ENCODE measurements around the gene AGBL5. TPM values are rescaled to one million over a fixed set of nuclear protein-coding genes. Genes with fewer than 3 reads are reported as not detected.

Gene AGBL5
- total and polyA plus RNA-seq, 9 of the 15 experiments (the other 6 are each of a cell fraction or from before 2014, with no cell fraction given) = 3.3 to 52.7 (median 26.2) TPM

- TF ChIP-seq, protein P1, sequence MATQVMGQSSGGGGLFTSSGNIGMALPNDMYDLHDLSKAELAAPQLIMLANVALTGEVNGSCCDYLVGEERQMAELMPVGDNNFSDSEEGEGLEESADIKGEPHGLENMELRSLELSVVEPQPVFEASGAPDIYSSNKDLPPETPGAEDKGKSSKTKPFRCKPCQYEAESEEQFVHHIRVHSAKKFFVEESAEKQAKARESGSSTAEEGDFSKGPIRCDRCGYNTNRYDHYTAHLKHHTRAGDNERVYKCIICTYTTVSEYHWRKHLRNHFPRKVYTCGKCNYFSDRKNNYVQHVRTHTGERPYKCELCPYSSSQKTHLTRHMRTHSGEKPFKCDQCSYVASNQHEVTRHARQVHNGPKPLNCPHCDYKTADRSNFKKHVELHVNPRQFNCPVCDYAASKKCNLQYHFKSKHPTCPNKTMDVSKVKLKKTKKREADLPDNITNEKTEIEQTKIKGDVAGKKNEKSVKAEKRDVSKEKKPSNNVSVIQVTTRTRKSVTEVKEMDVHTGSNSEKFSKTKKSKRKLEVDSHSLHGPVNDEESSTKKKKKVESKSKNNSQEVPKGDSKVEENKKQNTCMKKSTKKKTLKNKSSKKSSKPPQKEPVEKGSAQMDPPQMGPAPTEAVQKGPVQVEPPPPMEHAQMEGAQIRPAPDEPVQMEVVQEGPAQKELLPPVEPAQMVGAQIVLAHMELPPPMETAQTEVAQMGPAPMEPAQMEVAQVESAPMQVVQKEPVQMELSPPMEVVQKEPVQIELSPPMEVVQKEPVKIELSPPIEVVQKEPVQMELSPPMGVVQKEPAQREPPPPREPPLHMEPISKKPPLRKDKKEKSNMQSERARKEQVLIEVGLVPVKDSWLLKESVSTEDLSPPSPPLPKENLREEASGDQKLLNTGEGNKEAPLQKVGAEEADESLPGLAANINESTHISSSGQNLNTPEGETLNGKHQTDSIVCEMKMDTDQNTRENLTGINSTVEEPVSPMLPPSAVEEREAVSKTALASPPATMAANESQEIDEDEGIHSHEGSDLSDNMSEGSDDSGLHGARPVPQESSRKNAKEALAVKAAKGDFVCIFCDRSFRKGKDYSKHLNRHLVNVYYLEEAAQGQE (IDR thresholded peaks at IDR 0.05; ENCODE audit: borderline replicate concordance) = no peak
- TF ChIP-seq, protein P1 (CRISPR knock-in tag; IDR thresholded peaks at IDR 0.05; ENCODE audit: low read depth) = no peak
- TF ChIP-seq MTA3 (IDR thresholded peaks at IDR 0.05; ENCODE audit: borderline replicate concordance) = no peak
- no peak for TF ChIP-seq SRSF1 (IDR thresholded peaks at IDR 0.05; ENCODE audit: low read depth, low read length)
- TF ChIP-seq EGR1 (conservative IDR thresholded peaks at IDR 0.05) = no peak
- TF ChIP-seq ZBTB34 (CRISPR knock-in tag; IDR thresholded peaks at IDR 0.05) = no peak
- TF ChIP-seq ZC3H4 (CRISPR knock-in tag; IDR thresholded peaks at IDR 0.05; ENCODE audit: borderline replicate concordance) = no peak
- 0 out of 2 replicates have a peak, but pooled peaks have one; percentile 47 for TF ChIP-seq RUNX1 (IDR thresholded peaks at IDR 0.05; ENCODE audit: low read depth)
- TF ChIP-seq HMBOX1 (IDR thresholded peaks at IDR 0.05) = peak; percentile 68
- TF ChIP-seq PHF21A (IDR thresholded peaks at IDR 0.05; ENCODE audit: borderline replicate concordance, low read depth) = no peak
- TF ChIP-seq ZNF518B (CRISPR knock-in tag; IDR thresholded peaks at IDR 0.05) = no peak
Measured at GRCh38 chr2:27019931-27020855, 31.3 kb upstream of the AGBL5 start (continued).
